ENCODE measurements around the gene DEDD2.
A peak's percentile ranks its signal among the peaks of the same experiment; 100 is the strongest.

The DEDD2 gene

DNA sequence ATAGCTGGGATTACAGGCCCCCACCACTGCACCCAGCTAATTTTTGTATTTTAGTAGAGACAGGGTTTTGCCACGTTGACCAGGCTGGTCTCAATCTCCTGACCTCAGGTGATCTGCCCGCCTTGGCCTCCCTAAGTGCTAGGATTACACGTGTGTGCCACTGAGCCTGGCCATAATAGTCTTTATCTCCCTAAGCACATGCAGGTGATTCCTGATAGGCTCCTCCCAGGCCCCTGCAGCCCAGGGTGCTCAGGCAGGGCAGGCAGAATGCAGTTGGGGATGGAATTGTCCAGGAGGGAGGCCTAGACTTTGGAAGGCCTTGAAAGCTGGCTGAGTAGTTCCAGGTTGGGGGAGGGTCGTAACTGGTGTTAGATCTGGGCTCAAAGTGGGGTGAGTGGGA is 11.2 kb upstream of the DEDD2 start:
- DNase-seq (ENCODE audit: low spot score), result no peak

DNA sequence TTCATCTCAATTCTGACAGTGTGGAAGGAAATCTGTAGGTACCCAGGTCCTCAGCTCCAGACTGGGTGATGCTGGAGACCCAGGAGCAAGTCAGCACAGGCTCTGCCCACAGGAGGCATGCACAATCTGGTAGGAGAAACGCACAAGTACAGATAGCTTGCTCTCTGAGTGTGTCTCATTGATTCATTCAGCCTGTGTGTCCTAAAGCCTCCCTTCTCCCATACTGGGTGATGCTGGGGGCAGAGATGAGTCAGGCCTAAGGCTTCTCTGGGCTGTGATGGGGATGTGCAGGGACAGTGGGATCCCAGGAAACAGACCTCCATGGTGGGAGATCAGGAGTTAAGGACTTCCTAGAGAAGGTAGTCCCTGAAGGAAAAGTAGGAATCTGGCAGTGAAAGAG is 9.4 kb upstream of the DEDD2 start:
- DNase-seq (ENCODE audit: low spot score), result no peak

DNA sequence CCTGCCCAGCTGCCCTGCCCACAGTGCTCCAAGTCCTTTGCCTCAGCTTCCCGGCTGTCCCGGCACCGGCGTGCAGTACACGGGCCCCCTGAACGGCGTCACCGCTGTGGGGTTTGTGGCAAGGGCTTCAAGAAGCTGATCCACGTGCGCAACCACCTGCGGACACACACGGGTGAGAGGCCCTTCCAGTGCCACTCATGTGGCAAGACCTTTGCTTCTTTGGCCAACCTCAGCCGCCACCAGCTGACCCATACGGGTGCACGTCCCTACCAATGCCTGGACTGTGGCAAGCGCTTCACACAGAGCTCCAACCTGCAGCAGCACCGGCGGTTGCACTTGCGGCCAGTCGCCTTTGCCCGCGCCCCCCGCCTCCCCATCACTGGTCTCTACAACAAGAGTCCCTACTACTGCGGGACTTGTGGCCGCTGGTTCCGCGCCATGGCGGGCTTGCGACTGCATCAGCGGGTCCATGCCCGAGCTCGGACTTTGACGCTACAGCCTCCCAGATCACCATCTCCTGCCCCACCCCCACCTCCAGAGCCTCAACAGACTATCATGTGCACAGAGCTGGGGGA is 8.3 kb upstream of the DEDD2 start:
- DNase-seq (ENCODE audit: low spot score), result no peak

DNA sequence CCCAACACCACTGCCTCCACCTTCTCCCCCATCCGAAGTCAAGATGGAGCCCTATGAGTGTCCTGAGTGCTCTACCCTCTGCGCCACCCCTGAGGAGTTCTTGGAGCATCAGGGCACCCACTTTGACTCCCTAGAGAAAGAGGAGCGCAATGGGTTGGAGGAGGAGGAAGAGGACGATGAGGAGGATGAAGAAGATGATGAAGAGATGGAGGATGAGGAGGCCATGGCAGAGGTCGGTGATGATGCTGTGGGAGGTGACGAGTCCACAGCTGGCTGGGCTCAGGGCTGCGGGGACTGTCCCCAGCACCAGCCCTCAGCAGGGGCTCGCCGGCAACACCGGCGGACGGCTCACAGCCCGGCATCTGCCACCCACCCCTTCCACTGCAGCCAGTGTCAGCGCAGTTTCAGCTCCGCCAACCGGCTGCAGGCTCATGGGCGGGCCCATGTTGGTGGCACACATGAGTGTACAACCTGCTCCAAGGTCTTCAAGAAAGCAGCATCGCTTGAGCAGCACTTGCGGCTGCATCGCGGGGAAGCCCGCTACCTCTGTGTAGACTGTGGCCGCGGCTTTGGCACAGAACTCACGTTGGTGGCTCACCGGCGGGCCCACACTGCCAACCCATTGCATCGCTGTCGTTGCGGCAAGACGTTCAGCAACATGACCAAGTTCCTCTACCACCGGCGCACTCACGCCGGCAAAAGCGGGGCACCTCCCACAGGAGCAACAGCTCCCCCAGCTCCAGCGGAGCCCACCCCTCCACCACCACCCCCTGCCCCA is 7.7 kb upstream of the DEDD2 start:
- DNase-seq (ENCODE audit: low spot score), result no peak

DNA sequence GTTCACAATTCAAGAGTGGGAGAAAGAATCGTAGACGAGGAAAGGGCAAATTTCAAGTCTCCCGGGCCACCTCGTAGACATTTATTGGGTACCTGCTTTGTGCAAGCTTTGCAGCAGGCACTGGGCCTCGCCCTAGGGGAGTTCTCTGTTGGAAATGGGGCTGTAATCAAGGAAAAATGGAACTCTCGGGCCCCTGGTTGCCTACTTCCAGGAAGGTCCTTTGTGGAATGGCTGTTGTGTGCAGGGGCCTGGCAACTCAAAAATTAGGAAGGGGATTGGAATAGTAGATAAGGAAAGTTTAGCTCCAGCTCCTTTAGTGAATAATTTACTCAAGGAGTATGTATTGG is 3.2 kb upstream of the DEDD2 start:
- no peak for DNase-seq (ENCODE audit: low spot score)

DNA sequence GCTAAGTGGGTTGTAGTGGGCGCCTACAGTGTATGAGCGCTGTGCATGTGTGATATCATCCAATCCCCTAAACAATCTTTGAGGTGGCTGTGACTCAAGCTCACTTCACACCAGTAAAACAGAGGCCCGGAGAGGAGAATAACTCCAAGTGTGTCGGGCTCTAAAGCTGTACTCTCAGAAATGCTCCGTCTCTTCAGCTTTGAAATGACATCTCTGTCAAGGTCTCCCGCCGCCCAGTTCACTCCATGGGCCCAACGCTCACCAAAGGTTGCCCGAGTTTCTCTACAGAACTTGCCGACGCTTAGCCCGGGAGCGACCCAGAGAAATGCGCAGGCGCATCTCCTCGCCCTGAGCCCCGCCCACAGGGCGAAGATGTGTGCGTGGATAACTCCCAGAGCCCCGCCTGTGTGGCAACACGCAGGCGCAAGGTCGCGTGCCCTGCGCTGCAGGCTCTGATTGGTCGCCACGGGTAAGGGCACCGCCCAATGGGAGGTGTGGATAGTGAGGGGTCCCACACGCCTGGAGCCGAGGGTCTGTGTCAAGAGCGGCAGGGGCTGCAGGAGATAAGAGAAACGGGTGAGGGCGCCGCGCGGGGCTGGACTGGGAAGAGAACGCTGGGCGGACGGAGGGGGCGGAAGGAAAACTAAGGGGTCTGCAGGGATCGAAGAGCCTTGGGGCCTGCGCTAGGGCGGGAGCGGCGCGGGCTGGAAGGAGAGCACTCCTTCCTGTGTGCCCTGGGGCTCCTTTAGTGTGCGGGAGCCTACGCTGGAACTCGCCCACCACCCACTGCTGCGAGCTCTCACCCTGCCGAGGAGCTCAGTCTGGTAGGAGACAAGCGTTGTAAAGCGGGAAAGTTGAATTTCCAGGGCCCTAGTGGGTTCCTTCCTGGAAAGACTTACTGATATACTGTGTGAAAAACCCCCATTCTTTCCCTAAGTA is 2.6 kb upstream of the DEDD2 start, which contains the start of gene ZNF526:
Gene ZNF526, plus strand, starts transcription at position 501 of the 939 bp plus-strand sequence. CDS start 4,092 bp downstream, outside the sequence.
- peak; percentile 99 for DNase-seq (ENCODE audit: low spot score)

DNA sequence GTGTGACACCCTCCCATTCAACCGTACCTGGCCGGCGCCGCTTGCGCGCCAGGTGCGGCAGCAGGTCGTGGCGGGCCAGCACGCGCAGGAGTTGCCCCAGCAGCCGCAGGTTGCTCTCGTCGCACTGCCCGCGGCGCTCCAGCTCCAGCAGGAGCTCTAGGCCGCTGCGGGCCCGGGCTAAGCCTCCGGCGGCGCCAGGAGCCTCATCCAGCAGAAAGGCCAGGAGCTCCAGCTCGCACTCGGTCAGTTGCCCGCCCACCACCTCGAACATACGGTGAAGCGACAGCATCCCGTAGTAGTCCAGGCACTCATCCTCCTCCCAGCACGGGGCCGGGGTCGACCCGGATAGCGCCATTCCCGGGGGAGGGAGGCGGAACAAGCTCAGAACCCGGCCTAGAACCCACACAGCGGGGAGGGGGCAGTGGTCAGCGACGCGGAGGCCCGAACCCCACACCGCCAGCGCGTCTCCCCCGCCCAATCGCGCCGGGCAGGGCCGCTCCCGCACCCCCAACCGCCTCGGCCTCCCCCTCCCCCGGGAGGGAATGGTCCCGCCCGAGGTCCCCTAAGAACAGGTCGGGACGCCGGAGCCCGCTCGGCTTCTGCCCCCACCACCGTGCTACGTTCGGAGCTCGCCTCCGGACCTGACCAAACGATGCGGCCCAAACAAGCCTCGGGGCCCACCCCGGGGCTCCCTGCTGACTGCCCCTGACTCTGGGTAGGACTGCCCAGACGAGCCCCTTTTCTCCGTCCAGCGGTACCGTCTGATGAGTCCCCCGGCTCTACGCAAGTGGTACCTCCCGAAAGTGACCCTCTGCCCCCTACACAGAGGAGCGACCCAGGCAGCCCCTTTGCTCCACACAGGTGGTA is 591 bp downstream of the DEDD2 start:
- peak; percentile 75 for DNase-seq (ENCODE audit: low spot score)

DNA sequence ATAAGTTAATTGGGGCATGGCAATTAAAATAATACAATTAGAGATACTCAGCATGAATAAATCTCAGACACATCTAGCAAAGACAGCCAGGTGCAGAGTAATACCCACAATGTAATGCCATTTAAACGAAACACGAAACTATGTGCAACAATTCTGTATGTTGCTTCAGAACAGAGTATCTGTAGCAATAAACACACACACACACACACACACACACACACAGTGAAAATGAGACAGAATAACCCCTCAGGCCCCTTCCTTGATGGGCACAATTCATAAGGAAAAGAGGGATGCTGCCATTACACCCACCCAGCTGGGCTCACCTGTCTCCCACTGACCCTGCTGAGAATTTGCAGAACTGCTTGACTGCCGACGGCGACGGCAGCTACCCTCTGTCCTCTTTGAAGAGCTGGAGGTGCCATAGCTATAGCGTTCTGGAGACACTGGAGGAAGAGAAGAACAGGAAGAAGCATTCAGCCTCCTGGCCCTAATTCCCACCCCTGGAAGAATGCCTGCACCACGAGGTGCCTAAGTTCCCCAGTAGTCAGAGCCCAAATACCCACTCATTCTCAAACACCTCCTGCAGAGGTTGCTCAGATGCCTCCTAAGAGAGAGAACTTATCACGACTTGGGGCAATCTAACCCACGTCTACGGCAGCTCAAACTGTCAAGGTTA is 2.5 kb downstream of the DEDD2 start:
- no peak for DNase-seq (ENCODE audit: low spot score)

DNA sequence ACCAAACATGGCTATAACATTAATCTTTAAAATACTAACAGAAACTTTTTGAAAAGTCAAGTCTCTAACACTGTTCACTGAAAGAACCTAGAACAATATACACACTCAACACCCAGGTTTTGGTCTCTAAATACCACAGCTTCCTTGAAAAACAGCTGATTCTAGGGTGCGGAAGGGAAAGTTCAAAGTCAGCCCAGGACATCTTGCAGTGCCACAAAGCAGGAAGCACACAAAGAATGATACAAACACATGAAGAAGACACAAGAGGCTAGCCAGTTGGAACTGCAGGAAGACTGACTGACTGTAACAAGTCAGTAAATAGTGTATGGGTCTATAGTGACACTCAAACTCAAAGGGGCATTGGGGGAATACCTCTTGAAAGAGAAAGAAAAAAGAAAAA is 4.6 kb downstream of the DEDD2 start:
- DNase-seq (ENCODE audit: low spot score), result no peak

DNA sequence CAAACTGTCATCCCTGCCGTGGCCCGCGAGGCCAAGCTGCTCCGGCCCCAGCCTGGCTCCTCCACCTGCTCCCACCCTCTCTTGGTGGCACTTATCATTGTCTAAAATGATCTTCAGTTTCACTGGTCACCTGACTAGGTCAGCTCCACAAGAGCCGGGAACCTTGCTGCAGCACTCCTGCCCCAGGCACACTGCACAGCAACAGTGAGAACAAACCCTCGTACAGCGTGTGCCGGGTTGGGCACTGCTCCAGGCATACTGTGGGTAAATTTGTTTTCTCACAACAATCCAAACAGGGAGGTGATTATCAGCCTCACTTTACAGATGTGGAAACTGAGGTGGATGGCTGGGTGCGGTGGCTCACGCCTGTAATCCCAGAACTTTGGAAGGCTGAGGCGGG is 8.9 kb downstream of the DEDD2 start:
- no peak for DNase-seq (ENCODE audit: low spot score)

DNA sequence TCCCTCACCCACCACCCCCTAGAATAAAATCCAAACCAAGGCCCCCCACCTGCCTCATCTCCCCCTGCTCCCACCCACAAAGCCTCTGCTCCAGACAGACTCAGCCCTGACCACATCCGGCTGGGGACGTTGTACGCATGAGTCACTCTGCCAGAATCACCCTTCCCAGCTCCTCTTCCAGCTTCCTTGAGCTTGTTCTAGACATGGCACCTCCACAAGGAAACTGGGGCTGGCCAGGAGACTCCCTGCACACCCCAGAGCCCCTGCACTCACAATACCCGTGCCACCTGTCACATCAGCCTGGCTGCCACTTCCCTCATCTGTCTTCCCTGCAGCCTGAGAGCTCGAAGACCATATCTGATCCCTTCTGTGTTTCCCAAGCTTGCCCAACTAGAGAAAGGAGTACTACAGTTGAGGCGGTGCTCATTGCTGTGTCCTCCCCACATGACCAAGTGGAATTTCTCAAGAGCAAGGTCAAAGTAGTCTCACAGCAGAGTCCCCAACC is 9.7 kb downstream of the DEDD2 start:
- DNase-seq (ENCODE audit: low spot score), result no peak

DNA sequence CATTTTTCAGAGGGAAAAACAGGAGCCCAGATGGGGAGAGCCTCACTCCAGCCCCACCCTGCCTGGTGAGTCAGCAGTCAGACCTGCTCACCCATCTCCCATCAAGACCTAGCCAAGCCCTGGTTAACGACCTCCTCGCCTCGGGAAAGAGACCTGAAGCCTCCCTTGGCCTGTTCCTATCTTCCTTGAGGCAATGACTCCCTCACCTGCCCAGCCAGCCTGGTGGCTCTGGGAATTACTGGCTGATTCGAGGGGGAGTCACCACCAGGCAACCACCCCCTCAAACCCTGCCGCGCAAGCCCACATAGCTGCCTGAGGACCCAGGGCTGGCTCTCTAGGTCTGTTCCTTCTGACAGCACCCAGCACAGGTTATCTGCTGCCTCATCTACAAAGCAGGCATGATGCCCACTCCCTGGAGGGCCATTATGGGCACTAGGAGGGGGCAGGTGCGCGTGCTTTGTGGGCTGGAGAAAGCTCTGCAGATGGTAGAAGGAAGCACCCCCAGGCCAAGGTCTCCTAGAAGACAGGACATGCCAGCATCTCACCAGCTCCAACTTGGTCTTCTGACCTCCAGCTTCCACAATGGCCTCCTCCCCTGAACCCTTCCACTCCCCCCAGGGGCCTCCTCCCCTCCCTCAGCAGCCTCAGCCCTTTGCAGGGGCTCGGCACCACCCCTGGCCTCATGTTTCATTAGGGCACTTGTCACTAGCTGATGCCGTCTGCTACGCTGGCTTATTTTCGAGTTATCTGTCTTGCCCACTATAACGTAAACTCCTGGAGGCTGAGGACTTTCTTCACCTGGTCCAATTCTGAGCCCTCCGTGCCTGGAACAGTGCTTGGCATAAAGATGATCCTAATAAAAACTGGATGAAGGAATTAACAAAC is 10.4 kb downstream of the DEDD2 start:
- no peak for DNase-seq (ENCODE audit: low spot score)

DNA sequence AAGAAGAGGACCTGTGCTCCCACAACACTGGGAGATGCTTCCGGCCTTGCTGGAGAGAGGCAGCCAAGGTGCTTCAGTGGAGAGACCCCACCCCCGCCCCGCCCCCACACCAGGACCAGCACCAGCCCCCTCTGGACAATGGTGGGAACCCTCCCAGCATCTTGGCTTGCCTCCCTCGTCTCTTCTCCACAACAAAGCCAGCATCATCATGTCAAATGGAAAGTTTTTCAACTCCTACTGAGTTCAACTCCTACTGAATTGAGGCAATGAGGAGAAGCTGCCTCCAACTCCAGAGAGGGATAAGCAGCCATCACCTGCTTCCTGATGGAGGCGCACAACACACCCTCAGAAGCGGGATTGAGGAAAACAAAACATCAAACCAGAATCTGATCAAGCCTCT is 12.8 kb downstream of the DEDD2 start:
- DNase-seq (ENCODE audit: low spot score), result no peak

DNA sequence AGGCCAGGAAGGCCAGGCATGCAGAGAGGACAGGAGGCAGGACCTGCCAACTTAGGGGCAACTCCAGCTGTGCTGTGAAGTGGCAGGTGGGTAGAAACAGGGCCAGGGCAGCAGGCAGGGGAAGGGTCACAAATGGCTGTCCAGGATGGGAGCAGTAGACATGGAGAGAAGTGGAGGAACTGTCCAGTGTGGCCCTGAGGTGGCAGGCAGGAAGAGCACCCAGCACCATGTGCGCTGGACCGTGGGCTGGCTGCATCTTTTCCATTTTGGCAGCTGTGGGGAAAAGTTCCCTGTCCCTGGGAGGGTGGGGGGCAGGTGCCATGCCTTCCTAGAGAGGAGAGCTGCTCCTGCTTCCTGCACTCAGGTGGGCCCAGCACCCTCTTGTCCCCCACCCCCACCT is 13.8 kb downstream of the DEDD2 start:
- DNase-seq (ENCODE audit: low spot score), result no peak

DNA sequence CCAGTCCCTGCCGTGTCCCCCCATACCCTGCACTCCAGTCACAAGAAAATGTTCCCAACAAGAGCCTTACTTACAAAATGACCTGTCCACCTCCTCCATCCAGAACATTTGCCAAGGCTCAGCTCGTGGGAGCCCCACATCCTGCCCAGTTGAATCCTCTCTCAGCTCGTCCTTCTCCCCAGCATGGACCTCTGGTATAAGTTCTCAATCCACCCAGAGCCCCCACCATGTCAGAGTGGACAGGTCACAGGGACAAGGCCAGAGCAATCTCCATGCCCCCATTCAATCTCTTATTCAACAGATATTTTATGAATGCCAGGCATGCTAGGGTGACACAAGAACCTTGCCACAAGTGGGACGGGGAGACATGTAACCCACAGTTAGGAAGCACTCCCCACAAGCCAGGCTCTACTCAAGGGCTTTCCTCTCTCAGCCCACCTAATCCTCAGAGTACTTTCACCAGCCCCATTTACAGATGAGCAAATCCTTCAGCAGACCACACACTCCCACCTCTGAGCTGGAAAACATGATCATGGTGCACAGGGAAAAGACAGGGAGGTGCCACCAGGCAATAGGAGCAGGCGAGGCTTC is 15.1 kb downstream of the DEDD2 start:
- no peak for DNase-seq (ENCODE audit: low spot score)

DNA sequence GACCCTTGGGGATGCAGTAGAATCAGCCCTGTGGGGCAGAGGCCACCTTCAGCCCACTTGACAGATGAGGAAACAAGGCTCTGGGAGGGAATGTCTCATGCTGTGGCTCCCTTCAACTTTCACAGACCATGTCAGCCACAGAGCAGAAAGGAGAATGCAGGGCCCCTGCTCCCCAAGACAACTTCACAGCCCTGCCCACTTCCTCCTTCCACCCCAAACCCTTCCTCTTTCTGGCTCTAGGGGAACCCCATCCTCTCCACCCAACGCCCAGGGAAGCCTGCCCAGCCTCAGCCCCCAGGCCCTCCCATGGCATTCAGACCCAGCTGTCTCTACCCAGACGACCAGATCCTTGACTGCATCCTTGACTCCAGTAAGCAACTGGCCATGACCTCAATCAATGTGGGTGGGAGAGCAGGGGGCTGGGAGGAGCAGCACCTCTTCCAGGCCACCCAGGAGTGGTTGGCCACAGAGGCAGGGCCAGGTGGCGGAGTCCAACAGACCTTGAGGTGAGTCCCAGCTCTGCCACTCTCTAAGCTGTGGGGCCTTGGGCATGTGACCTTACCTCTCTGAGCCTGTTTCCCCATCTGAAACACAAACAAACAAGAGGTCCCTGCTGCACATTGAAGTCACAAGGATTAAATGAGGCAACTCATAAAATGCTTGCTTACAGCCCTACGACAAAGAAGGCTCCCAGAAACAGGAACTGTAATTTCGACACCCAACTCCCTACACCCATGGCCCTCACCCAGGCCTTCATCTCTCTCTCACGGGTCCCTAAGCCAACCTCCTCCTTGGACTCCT is 15.8 kb downstream of the DEDD2 start:
- no peak for DNase-seq (ENCODE audit: low spot score)

DNA sequence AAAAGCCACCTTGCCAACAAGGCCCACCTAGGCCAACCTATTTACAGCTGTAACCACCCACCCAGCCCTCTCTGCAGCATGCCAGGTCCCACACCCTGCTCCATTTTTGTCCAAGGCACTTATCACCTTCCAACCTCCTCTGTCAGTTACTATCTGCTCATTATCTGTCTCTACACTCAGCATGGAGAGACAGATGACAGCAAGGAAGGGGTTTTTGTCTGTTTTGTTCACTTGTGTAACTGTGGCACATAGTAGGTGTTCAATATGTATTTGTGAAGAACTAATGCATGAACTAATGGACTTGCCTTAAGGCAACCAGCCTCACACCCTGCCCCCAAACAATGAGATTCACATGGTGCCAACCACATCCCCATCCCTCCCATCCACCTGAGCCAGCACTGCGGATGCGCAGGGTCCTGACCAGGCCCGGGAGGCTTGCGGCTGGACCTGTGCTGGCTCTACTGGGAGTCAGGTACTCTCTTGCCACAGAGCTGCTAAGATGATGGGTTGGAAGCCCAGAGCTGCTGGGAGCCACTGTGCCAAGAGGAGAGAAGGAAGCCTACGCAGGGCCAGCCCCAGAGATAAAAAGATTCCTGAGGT is 17.3 kb downstream of the DEDD2 start:
- no peak for DNase-seq (ENCODE audit: low spot score)

DNA sequence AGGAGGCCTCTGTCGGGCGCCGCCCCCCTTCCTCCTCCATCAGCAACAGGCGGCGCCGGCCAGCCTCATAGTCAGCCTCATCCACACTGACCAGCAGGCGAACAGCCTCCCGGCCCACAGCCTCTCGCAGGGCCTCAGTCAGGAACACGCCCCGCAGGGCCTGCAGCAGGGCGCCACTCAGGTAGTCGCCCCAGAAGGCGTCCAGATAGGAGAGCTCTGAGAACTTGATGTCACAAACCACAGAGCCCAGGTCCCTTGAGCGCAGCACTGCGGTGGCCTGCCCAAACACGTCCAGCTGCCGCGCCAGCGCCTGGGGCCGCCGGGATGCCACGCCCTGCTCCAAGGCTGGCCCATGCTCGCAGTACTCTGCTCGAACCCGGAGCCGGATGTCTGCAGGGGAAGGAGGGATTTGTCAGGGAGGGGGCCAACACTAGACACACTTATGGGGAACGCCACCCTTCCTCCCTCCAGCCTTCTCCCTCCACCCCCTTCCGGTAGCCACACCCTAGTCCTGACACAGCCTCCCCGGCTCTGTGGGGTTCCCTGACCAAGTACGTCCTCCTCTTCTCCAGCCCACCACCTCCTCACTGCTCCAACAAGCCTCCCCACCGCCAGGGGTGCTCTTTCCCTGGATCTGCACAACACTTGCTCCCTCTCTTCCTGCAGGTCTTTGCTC is 17.9 kb downstream of the DEDD2 start:
- DNase-seq (ENCODE audit: low spot score), result no peak

All from D341Med (cell line).